ENCODE measurements around the gene DMTF1. TPM values are rescaled to one million over a fixed set of nuclear protein-coding genes. Genes with fewer than 3 reads are reported as not detected.

DMTF1 gene
- total and polyA plus RNA-seq, 2 donors from 2014 or later = 23.6 to 88.6 TPM

DNA sequence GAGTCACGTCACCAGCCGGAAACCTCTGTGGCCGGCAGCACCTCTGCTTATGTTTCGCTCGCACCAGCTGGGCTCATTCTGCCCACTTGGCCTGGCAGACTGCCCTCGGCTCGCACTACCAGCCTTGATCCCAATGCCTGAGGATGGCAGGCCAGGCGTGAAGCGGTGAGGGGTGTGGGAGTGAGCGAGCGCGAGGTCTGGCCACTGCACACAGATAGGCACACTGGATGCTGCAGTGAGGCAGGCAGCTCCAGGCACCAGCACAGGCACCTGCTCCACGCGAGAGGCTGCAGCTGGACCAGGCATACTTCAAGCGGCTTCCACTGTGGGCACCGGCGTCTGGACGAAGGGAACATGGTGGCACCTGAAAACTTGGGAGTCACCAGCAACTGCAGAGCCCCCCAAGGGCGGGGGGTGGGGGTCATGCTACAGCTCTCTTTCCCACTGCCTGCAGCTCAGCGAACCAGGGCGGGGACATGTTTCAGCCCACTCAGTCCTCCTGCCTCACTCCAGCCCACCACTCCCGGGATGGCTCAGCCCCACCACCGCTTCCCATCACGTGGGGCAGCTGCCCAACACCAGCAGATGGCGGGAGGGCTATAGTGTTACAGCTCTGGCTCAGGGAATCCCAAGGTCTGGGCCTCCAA, 5.4 kb upstream of the DMTF1 start:
- intact Hi-C loops (cut with DNase I) = loop anchor here (10.0 kb wide), 1 partner anchor 232 kb away; no protein-coding TSS in a partner anchor
- Histone ChIP-seq H3K36me3 (ENCODE audit: control insufficient read depth in 2 of 3, insufficient read depth in 3 of 3, low read length in 3 of 3) (no peaks in the 10 kb centered on the region), H3K27me3 (ENCODE audit: control insufficient read depth, insufficient read depth, low read length) (no peaks in the 10 kb centered on the region), H3K4me3 (ENCODE audit: low read length in 3 of 3) (no peak overlapping the region), H3K4me1 (ENCODE audit: control insufficient read depth in 2 of 3, insufficient read depth in 2 of 3, low read depth in 1 of 3, low read length in 3 of 3) (peaks cover 0 to 3% (median 0%) of the 10 kb centered on the region in 3 donors), H3K27ac (ENCODE audit: low read depth in 2 of 2, low read length in 2 of 2) (no peak overlapping the region), H3K9ac (ENCODE audit: low read length in 3 of 3) (no peak overlapping the region), H3K9me3 (ENCODE audit: control insufficient read depth in 2 of 3, insufficient read depth in 1 of 3, low read length in 3 of 3) (no peaks in the 10 kb centered on the region)
- TF ChIP-seq, protein P1, sequence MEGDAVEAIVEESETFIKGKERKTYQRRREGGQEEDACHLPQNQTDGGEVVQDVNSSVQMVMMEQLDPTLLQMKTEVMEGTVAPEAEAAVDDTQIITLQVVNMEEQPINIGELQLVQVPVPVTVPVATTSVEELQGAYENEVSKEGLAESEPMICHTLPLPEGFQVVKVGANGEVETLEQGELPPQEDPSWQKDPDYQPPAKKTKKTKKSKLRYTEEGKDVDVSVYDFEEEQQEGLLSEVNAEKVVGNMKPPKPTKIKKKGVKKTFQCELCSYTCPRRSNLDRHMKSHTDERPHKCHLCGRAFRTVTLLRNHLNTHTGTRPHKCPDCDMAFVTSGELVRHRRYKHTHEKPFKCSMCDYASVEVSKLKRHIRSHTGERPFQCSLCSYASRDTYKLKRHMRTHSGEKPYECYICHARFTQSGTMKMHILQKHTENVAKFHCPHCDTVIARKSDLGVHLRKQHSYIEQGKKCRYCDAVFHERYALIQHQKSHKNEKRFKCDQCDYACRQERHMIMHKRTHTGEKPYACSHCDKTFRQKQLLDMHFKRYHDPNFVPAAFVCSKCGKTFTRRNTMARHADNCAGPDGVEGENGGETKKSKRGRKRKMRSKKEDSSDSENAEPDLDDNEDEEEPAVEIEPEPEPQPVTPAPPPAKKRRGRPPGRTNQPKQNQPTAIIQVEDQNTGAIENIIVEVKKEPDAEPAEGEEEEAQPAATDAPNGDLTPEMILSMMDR (IDR thresholded peaks at IDR 0.05; ENCODE audit: borderline replicate concordance, extremely low read depth, insufficient read depth) = no peak
- peak in 1 of 5 donors; percentile 69 for DNase-seq
- no peak for FAIRE-seq

- peaks cover 0 to 3% (median 0%) of the 10 kb centered on the region in 3 donors for H3K4me1 ChIP-seq (ENCODE audit: control insufficient read depth in 2 of 3, insufficient read depth in 2 of 3, low read depth in 1 of 3, low read length in 3 of 3)
- no peak for FAIRE-seq
- H3K4me3 ChIP-seq (ENCODE audit: low read length in 3 of 3) = no peak overlapping the region
- H3K9me3 ChIP-seq (ENCODE audit: control insufficient read depth in 2 of 3, insufficient read depth in 1 of 3, low read length in 3 of 3) = no peaks in the 10 kb centered on the region
- intact Hi-C loops (cut with DNase I) = loop anchor here (10.0 kb wide), 1 partner anchor 233 kb away; no protein-coding TSS in a partner anchor
- TF ChIP-seq, protein P1 (IDR thresholded peaks at IDR 0.05; ENCODE audit: borderline replicate concordance, extremely low read depth, insufficient read depth) = no peak
- no peak overlapping the region for H3K9ac ChIP-seq (ENCODE audit: low read length in 3 of 3)
- H3K27ac ChIP-seq (ENCODE audit: low read depth in 2 of 2, low read length in 2 of 2) = no peak overlapping the region
- no peak for DNase-seq
- H3K27me3 ChIP-seq (ENCODE audit: control insufficient read depth, insufficient read depth, low read length) = no peaks in the 10 kb centered on the region
- H3K36me3 ChIP-seq (ENCODE audit: control insufficient read depth in 2 of 3, insufficient read depth in 3 of 3, low read length in 3 of 3) = no peaks in the 10 kb centered on the region
Observed at GRCh38 chr7:87147500-87147899, 4.8 kb upstream of the DMTF1 start.

- TF ChIP-seq, protein P1 (IDR thresholded peaks at IDR 0.05; ENCODE audit: borderline replicate concordance, extremely low read depth, insufficient read depth) = peak; percentile 29
- no peak overlapping the region for H3K4me3 ChIP-seq (ENCODE audit: low read length in 3 of 3)
- H3K36me3 ChIP-seq (ENCODE audit: control insufficient read depth in 2 of 3, insufficient read depth in 3 of 3, low read length in 3 of 3) = no peaks in the 10 kb centered on the region
- DNase-seq = peak in 2 of 5 donors; percentile 17 to 27
- FAIRE-seq = no peak
- no peak overlapping the region for H3K9ac ChIP-seq (ENCODE audit: low read length in 3 of 3)
- no peak overlapping the region for H3K27ac ChIP-seq (ENCODE audit: low read depth in 2 of 2, low read length in 2 of 2)
- H3K4me1 ChIP-seq (ENCODE audit: control insufficient read depth in 2 of 3, insufficient read depth in 2 of 3, low read depth in 1 of 3, low read length in 3 of 3) = peaks cover 0 to 3% (median 0%) of the 10 kb centered on the region in 3 donors
- intact Hi-C loops (cut with DNase I) = loop anchor here (10.0 kb wide), 1 partner anchor 234 kb away; no protein-coding TSS in a partner anchor
- no peaks in the 10 kb centered on the region for H3K27me3 ChIP-seq (ENCODE audit: control insufficient read depth, insufficient read depth, low read length)
- H3K9me3 ChIP-seq (ENCODE audit: control insufficient read depth in 2 of 3, insufficient read depth in 1 of 3, low read length in 3 of 3) = no peaks in the 10 kb centered on the region
Observed at GRCh38 chr7:87148332-87148955, 3.8 kb upstream of the DMTF1 start.

All from kidney (tissue), 14 donors.